ENCODE results near the gene THSD8.

Gene THSD8

DNA sequence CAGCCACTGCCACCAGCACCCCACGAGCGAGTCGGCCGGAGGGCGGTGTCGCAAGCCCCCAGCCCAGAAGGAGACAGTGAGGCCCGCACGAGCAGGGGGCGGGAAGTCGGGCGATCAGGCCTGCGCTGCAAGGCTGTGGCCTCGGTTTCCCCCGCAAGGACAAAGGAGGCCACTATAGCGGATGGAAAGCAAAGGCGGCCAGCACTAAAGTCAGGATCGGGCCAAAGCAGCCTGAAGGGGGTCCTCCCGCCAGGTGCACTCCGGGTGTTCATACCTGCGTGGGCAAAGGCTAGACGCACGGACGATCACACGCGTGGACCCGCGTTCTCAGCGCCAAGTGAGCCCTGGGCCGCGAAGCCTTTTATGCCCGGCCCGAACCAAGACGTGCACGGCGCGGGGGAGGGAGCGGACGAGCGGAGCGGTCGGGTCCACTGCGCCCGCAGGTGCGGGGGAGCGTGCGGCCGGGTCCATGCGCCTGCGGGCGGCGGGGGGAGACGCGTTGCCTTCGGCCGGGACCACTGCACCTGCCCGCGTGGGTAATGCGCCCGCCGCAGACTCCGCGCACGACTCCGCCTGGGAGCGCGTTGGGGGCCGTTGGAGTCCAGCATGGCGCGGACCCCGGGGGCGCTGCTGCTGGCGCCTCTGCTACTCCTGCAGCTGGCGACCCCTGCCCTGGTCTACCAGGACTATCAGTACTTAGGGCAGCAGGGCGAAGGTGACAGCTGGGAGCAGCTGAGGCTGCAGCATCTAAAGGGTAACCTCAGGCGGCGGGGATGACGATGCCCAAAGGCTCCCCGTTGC is at the start of gene THSD8, which contains the start of gene PRDX2:
Gene THSD8, plus strand, starts transcription at position 604 of the 801 bp plus-strand sequence. Its CDS starts 3 bp downstream, at position 607.
Gene PRDX2, minus strand, starts transcription at position 335 of the 801 bp plus-strand sequence. CDS start 539 bp downstream, outside the sequence.
- DNase-seq (ENCODE audit: low read depth in 2 of 2): peak; percentile 60 to 73

DNA sequence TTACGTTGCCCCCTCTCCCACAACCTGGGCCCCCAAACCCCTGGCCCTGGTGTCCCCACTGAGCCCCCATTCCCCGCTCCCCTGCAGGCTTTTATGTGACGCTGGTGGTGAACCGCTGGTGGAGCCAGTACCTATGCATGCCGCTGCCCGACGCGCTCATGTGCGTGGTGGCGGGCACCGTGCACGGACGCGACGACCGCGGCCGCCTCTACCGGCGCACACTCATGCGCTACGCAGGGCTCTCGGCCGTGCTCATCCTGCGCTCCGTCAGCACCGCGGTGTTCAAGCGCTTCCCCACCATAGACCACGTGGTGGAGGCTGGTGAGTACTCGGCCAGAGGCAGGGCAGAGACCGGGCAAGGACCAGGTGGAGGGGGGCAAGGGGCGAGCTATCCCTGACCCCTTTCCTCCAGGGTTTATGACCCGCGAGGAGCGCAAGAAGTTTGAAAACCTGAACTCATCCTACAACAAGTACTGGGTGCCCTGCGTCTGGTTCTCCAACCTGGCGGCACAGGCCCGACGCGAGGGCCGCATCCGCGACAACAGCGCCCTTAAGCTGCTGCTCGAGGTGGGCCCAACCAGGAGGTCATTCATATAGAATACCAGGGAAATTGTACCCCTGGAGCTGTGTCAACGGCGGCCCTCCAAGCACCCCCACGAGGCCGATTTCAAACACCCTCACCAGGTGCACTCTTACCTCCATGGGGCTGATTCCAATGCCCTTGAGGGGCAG is 47.2 kb upstream of the THSD8 start:
- DNase-seq (ENCODE audit: low read depth in 2 of 2): no peak

GRCh38 chr19:12756150-12756883 is 45.6 kb upstream of the THSD8 start:
- DNase-seq (ENCODE audit: low read depth in 2 of 2): no peak

DNA sequence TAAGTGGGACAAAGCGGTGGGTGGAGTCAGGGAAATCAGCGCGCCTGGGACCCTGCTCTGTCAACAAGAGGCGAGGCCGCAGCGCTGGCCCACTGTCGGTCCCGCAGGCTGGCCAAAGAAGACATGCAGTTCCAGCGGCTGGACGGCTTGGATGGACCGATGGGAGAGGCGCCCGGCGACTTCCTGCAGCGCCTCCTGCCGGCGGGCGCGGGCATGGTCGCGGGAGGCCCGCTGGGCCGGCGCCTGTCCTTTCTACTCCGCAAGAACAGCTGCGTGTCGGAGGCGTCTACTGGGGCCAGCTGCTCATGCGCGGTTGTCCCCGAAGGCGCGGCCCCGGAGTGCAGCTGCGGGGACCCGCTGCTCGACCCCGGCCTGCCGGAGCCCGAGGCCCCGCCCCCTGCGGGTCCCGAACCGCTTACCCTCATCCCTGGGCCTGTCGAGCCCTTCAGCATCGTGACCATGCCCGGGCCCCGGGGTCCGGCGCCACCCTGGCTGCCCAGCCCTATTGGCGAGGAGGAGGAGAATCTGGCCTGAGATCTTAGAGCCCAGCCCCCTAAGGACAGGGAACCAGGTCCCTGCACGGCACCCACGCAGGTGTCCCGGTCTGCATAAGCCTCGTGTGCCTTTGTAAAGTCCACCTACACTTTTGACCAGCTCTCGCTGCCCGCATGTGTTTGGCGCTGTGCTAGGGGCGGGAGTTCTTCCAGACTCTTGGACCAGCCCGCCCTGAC is 44.2 kb upstream of the THSD8 start:
- DNase-seq (ENCODE audit: low read depth in 2 of 2): peak; percentile 27 to 58

DNA sequence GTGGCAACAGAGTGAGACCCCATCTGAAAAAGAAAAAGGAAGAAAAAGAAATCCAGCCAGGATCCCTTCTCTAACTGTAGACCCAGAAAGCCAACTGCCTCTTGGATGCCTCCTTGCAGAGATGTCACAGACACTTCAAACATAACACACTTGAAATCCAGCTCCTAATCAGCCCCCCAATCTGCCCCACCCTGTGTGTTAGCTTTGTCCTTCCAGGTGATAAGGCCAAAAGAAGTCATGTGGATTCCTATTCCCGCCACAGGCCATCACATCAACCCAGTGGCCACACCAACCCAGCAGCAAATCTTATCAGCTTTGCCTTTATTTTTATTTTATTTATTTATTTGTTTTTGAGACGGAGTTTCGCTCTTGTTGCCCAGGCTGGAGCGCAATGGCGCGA is 42.2 kb upstream of the THSD8 start:
- DNase-seq (ENCODE audit: low read depth in 2 of 2): no peak

DNA sequence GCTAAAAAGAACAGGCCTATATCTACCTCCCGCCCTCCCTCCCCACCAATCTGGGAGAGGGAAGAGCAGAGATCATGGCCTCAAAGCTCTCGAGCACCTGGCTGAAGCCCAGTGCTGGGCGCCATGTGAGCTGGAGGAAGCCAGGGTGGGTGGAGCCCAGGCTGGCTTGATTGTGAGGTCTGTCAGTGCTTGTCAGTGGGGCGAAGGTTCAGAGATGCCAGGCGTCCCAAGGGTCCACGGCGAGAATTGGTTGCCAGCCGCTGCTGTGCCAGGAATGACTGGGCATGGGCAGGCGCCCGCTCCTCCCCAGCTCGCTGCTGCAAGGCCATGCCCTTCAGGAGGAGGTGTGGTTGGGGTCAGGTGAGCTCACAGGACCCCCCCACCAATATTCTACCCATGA is 38.8 kb upstream of the THSD8 start:
- DNase-seq (ENCODE audit: low read depth in 2 of 2): no peak

GRCh38 chr19:12764698-12765097 is 37.2 kb upstream of the THSD8 start:
- no peak for DNase-seq (ENCODE audit: low read depth in 2 of 2)

DNA sequence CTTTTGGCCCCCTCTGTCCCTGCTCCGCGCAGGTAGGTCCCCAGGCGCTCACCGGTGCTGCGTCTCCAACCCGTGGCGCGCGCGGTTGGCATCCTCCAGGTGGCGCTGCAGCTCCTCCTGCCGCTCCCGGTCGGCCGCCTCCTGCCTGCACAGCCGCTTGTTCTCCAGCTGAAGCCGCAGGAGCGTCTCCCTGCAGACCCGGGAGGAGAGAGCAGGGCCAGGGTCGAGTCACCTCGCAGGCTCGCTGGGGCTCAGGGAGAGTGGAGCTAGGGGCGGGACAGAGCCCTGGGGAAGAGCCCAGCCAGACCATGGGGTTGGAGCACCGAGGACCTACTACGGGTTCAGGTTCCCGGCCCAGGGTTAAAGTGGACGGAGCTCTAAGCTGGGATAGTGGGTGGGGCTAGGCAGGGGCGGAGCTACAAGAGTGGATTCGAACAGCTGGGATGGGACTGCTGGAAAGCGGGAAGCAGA is 35.8 kb upstream of the THSD8 start:
- DNase-seq (ENCODE audit: low read depth in 2 of 2): peak; percentile 56 to 69

DNA sequence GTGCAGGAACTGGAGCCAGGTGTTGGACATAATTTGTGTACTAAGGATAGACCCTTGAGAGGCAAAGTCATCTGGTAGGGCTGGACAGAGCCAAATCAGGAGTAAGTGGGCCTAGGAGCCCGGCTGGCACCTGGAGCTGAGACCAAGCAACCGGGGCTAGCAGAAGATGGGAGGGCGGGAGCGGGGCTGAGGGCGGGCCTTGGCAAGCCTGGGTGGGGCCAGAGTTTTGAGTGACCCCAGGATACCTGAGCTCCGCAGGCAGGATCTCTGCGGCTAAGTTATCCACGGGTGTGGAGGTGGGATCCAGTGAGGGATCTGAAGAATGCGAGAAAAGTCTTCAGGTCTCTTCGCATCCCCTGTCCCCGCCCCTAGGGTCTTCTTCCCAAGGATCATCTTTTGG is 34.7 kb upstream of the THSD8 start:
- no peak for DNase-seq (ENCODE audit: low read depth in 2 of 2)

- DNase-seq (ENCODE audit: low read depth in 2 of 2): no peak
Measured at GRCh38 chr19:12767666-12768065, 34.2 kb upstream of the THSD8 start.

DNA sequence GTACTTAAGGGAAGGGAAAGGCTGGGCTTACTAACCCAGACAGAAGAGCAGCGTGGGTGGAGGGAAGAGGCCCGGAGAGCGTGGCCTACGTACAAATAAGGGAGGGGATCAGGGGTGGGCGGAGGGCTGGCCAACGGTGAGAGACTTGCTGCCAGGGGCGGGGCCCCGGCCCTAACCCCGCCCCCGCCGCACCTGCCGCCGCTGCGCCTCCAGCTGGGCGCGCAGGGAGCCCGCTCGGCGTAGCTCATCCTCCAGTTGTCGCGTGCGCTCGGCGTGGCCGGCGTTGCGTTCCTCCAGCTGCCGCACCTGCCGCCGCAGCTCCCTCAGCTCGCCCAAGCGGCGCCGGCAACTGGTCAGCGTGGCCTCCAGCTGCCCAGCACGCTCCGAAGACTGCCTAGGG is 32.2 kb upstream of the THSD8 start:
- DNase-seq (ENCODE audit: low read depth in 2 of 2): peak in 1 of 2 experiments; percentile 51

GRCh38 chr19:12770922-12771321 is 30.9 kb upstream of the THSD8 start:
- no peak for DNase-seq (ENCODE audit: low read depth in 2 of 2)

GRCh38 chr19:12772323-12772722 is 29.5 kb upstream of the THSD8 start:
- DNase-seq (ENCODE audit: low read depth in 2 of 2): no peak

DNA sequence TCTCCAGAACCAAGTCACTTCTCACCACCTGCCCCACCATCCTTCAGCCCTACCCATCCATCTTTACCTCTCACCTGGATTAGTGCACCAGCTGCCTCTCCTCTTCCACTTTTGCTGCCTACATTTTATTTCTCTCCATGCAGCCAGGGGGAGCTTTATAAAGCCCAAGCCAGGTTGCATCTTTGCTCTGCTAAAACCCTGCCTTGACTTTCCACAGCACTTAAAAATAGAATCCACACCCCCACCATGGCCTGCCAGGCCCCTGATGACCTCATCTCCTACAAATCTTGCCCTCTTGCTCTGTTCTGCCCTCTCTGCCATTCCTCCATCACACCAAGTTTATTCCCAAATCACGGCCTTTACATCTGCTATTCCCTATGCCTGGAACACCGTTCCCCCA is 28.3 kb upstream of the THSD8 start:
- no peak for DNase-seq (ENCODE audit: low read depth in 2 of 2)

DNA sequence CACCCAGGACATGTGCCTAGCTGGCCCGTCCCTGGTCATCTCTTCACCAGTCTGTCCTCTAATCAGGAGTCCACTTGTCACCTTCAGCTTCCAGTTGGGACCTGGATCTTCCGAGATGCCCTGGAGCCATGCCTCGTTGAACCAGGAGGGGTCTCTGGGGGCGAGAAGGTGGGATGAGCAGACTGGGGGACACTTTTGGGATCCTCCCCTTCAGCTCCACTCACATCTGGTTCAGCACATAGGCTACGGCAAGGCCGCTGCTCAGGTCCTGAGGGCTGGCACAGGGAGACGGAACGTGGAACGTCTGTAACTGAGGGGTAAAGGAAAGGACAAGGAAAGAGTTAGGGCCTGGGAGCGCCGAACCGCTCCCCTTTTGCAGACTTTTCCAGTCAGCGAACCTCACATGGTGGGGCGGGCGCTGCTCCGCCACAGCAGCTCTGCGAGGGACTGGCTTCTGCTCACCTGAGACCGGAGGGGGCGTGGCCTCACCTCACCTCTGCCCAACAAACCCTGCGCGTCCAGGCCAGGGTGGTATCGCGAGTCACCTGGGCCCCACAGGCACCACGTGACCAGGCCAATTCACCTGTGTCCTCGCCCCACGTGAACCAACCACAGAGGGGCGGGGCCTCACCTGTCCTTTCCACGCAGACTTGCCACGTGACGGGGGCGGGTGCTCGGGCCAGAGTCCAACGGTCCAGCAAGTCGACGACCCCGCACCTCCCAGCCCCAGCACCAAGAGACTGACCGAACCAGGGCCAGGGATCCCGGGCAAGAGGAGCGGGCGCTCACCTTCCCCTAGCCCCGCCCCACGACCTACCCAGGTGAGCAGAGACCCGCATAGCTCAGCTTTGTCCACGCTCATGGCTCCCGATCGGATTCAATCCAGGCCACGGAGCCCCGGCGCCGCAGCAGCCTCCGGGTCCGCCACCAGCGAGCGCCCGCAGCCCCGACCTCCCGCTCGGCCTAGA is 27.0 kb upstream of the THSD8 start, which contains the start of gene HOOK2:
Gene HOOK2, minus strand, starts transcription at position 965 of the 968 bp plus-strand sequence. Its CDS starts 103 bp downstream, at position 862.
- no peak for DNase-seq (ENCODE audit: low read depth in 2 of 2)

GRCh38 chr19:12777217-12778016 is 24.5 kb upstream of the THSD8 start:
- DNase-seq (ENCODE audit: low read depth in 2 of 2): peak; percentile 60 to 81

DNA sequence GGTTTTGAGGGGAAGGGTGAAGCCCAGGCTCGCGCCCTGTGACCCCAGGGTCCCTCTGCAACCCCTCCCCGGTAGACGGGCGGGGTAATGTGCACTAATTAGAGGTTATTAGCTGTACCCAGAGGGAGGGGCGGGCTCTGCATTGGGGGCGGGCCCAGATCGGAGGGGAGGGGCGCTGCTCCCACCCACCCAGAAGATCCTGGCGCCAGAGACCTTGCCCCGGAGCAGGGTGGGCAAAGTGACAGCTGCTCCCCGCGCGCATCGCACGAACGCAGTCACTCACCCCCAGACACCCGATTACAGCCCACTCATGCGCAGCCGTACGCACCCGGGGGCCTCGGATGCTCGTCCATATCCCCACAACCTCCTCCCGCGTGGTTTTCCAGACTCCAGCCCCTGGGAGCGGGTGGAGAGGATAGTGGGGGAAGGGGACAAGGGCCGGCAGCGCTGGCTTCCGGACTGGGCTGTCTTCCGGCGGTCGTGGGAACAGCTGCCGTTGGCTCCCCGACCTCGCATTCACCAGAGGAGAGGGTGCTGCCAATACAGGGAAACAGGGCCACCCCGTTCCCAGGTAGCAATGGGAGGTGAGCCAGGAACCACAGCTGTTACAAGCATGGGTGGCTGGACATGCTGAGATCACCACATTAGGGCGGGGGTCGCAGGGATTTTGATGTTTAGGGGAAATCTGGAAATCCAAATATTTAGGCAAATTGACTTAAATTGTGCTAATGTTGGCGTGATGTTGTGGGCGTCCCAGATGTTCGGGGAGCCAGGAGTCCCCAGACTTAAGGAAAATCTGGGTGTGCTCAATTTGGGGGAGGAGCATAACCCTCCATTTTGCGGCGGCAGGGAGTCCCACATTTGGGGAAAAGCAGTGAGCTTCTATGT is 23.6 kb upstream of the THSD8 start:
- peak in 1 of 2 experiments; percentile 33 for DNase-seq (ENCODE audit: low read depth in 2 of 2)

- no peak for DNase-seq (ENCODE audit: low read depth in 2 of 2)
Measured at GRCh38 chr19:12778905-12779161, 23.0 kb upstream of the THSD8 start.
